GM21717 (cell line): ENCODE results near the gene ZFAND3.

Source experiments
- ATAC-seq: cut with Tn5 transposase; IDR thresholded peaks from one replicate; pipeline ENCODE4 v1.9.1; 2021; ENCODE audit warnings: mild to moderate bottlenecking, moderate library complexity; ENCODE audit not compliant: unreplicated experiment

The ZFAND3 gene

DNA sequence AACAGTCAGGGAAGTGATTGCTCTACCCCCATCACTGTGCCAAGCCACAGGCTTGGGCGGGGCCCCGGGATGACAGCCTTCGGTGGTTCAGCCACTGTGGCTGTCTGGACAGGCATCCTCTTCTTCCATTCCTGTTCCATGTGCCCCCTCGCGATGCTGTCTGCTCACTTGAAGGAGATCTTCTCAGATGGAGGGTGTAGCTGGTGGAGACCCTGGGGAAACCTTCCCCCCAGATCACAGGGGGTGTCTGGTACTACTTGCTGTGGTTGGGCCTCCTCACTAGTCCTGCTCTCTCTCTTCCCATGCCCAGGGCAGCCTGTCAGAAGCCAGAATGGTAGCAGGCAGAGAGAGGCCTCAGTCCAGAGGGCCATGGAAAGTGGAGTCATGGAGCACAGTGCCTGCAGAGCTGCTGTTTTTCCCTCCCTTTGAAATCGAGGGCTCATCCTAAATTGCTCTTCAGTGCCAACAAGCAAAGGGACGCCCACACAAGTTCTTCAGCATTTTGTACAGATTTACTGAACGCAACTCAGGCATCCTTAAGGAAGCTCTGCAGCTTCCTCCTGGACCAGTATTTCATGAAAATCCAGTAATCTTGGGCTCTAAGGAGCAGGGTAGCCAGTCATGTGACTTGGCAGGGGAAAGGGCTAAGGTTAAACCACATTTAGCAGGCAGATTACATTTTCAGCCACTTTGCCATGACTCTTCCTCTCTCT, 326.6 kb downstream of the ZFAND3 start:
- no peak for ATAC-seq

DNA sequence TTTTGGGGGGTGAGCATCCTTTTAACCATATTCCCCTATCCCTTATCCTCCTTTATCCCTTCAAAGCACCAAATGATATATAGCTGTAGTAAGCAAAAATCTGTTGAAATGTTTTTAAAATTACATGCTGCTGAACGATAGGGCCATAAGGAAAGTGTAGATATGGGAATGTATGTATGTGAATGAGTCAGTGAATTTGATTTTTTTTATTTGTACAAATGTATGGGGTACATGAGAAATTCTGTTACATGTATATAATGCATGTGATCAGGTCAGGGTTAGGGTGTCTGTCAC, 327.2 kb downstream of the ZFAND3 start:
- ATAC-seq, result no peak

DNA sequence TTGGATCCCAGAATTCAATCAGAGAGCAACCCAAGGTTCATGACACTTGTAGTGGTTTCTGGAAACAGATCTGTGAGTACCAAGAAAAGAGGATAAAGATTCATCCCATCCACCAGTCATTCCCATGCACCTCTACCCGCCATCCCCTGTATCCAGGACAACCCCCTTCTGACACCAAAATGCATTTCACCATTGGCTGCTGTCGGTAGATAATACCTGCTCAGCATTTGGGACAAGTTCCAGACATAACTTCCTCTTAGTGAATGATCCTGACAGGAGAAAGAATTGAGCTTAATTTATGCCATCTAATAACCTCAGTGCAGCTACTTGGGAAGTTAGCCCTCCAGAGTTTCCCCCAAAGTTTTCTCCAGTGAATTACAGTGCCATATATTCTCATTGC, 329.1 kb downstream of the ZFAND3 start:
- no peak for ATAC-seq

DNA sequence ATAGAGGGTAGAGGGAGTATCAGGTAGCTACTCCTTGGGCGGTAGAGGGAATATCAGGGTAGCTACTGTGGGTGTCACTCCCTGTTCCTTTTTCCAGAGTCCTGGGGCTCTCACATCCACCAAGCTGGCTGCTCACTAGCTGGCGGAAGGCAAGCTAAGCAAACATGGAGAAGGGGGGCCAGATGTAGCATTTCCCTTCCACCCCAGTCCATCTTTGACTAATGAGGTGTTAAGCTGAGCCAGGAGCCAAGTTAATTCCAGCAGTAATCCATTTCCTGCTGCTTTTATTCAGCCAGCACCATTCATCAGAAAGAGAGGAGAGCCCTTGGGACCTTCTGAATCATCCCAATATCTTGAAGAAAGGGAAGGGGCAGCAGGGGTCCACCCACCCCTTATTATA, 330.0 kb downstream of the ZFAND3 start:
- ATAC-seq, result no peak

DNA sequence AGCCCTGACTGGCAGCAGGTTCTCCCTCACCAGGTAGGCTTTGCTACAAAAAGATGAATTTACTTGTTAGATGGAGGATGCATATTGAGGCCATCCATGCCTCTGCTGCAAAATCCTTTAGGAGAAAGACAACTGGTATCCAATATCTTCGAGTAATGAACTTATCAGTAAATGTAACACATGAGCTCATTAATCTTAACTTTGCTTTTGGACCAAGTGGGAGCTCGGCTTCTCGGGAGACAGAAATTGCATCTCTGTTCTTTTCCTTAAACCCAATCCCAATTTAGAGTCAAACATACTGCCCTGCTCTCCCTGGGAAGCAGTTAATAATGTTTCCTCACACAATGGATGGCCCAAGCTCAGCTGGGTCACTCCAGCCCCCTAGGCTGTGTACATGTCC, 330.5 kb downstream of the ZFAND3 start:
- no peak for ATAC-seq

DNA sequence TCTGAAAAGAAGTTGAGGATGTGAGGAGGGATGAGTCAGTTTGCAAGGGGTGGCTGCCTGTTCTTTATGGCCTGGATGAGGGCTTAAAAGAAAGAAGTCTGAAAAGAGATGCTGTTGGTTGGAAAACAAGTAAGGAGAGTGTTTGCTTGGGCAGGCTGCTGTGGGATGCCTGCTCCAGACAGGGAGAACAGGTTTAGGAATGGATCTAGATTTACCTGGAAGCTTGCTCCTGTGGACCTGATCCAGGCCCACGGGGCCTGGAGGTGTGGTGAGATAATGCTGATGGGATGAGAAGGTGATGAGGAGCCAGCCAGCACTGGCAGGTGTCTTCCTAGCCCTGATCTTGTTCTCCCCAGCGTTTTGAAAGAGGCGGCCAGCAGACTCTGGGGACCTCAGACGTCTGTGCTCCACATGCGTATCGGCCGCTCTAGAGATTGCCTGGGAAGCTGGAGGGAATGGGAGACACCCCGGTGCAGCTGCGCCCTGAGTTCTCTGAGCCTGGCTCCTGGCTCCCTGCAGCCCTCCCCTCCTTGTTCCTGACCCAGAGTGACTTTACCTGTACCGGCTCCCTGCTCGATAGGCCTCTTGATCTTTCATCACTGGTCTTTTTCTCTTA, 331.3 kb downstream of the ZFAND3 start:
- no peak for ATAC-seq

DNA sequence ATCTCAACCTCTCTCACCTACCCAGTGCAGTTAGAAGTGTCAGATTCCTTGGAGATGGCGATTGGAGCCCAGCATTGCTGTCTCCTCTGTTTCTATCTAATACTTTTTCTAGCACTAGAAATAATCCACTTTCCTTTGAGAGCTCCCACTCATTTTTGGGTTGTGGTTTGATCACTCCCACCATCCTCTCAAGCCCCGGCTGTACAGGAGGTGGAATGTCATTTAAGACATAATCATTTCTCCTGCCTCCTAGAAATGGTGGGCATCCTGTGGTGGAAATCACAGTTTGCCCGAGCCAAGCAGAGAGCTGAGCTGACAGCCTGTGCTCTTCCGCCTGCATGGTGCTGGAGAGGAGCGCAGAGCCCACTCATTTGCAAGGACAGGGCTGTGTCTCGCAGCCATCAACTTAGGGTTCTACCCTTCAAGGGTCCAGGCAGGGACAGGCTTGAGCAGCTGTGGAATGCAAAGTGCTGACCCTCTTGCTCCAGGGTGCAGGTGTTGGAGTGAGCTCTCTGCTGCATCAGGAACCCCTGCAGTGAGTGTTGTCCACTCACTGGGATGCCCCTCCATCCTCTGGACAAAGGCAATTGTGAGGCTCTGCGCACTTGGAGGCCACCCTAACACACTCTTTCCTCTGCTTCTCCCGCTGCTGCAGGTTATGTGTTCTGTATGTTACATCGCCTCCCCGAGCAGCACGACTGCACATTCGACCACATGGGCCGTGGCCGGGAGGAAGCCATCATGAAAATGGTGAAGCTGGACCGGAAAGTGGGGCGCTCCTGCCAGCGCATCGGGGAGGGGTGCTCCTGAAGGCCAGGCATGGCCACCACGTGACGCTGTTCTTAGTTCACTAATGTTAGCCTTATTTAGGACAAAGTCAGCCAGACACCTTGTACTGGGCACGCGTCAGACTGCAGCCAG, 332.3 kb downstream of the ZFAND3 start:
- no peak for ATAC-seq

DNA sequence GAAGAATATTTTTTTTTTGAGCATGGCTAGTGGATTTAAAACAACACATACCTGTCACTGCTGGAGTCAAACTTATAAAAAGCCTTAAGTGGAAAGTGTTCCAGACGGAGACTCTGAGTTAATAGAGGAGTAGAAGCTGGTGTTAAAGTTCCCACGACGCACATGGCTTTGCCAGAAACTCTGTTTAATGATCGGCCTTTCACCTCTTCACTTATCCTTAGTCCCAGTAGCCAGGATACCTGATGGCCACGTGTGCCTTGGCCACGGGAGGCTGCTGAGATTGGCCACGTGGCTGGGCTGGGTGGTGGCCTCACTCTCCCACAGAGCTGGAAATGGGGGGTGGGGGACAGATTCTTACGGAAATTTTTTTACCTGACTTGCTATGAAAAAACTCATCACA, 333.1 kb downstream of the ZFAND3 start:
- no peak for ATAC-seq

DNA sequence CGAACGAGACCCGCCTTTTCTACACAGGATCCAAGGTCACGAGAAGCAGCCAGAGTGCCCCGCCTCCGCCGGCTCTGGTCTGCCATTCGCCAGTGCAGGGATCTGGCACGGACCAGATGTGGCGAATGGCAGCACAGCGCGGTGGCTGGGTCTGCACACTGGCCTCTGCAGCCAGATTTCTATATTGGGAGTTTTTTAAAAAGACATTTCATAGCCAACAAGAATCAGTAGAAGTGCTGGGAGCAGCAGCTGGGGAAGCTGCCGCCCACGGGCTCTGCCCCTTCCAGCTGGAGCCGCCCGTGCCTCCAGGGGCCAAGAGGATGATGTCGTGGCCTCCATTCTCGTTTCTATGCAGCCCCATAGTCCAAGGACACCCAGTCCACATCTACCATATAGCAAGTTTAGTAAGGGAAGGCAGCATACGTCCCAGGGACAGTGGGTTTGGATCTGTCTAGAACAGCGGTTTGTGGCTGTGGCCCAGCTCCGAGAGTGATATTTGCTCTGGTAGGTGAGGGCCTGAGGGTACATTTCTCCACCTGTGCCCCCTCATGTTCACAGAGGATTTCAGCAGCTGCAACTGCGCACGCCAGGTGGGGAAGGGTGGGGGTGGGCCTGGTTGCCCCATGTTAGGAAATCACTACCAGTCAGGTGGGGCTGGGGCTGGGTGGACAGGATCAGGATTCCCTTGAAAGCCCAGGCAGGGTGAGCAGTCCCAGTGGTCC, 333.7 kb downstream of the ZFAND3 start:
- no peak for ATAC-seq

DNA sequence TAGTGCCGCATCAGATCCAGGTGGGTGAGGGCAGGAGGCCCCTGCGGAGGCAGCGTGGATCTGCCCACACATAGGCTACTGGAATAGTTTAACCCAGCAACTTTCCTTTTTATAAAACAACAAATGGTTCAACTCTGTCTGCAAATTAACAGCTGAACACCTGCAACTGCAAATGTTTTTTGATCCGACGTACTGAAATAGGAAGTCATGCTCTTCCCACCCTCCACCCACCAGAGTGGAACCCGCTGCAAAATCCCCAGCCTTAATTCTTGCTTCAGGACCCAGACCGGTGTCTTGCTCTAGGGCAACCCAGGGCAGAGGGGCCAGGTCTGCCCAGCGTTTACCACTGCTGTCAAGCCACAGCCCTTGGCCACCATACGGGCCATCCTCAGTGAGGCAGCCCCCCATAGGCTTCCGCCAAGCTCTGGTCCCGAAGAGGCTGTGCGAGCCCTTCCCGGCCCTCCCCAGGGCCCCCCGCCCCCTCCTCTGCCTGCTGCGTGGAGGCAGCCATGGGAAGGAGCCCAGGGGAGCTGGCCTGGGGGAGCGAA, 334.3 kb downstream of the ZFAND3 start:
- no peak for ATAC-seq

DNA sequence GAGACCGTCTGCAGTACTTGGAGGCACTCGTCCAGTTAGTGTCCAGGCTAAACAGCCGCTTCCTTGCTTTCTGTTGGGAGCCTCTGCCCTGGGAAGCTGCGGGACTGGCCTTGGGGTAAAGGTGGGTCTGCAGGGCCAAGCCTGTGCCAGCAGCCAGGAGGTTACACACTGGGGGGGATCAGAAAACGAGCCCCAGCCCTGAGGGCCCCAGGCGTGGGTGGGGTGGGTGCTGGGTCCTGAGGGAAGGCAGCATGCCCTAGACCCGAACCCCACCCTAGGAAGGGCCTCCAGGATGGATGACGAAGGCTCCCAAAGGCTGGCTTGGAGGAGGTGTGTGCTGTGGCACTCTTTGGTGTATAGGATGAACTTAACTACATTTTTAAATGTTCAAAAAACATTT, 335.2 kb downstream of the ZFAND3 start:
- no peak for ATAC-seq

DNA sequence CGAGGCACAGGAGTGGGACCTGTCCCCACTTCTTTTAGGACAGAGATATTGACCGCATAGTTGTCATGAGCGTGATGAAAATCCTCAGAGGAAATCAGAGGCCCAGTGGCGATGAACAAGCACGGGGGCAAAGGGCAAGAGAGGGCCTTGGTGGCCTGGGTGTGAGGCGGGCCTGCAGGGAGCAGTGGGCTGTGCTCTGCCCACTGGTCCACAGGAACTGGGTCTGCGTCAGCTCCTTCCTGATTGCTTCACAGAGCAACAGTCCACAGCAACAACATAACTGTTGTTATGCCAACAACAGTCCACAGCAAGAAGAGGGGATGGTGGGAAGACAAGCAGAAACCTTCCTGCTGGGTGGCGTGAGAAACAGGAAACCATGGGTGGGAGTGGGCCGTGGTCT, 335.6 kb downstream of the ZFAND3 start:
- no peak for ATAC-seq

DNA sequence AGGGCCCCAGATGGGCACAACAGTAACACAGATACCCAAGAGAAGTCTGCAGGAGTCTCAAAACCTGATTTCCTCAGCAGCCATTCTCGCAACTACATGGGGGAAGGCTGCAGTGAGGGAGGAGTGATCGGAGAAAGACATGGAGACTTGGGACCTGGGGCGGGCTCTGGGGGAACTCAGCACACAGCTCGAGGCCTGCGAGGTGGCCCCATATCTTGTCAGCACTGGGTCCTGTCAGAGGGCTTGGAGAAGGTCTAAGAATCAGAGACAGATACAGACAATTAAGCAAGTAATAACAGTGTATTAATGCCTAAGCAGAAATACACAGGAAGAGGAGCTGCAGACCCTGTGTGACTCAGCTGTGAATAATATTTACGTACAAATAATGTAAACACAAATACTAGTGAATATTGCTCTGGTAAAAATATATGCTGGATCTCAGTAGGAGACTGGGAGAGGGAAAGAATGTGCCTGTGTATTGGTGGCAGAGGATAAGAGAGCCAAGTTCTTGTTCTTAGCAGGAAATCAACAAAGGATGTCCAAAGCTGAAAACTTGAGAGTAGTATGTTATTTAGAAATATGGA, 336.2 kb downstream of the ZFAND3 start:
- ATAC-seq, result no peak

DNA sequence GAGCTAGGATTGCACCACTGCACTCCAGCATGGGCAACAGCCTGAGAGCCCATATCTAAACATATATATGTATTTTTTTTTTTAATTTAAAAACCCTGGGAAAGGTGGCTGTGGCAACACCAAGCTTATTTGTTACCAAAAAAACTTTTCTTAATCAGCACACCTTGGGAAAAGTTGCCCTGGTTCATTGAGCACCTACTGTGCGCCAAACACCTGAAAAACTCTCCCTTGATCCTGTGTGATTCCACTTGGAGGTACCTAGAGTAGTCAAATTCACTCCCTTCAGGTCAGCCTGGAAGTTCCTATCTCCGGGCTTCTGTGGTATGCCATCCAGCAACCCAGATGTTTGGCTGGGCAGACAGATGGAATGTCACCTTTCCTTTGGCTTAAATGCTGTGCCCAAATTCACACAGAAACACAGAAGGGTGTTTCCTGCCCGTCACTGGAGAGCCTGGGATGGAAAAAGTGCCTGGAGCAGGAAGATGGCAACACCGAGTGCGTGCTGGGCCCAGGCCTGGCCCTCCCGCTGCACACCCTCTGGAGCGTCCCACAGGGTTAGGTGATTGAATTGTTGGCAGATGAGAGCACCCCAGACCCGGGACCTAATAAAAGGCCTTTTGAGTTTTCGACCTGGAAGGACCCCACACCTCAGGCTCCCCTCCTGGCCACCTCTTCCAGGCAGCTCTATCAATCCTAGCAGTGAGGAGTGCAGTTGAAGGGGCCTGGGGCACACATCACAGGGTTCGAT, 337.5 kb downstream of the ZFAND3 start:
- ATAC-seq, result no peak

DNA sequence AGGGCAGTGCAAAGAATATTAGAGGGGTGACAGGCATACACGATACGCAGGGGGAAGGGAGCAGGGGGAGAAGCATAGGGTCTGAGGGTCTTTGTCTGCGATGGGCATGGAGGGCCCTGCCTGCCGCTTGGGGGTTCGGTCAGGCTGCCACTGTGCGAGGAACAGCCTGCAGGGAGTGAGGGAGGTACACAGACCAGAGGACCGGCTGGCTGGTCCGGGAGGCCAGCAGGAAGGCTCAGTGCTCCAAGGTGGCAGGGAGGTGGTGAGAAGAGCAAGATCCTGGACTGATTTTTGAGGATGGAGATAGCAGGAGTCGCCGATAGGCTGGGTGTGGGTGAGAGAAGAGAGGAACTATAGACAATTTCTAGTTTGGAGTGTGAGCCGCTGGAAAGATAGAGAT, 338.4 kb downstream of the ZFAND3 start:
- no peak for ATAC-seq

DNA sequence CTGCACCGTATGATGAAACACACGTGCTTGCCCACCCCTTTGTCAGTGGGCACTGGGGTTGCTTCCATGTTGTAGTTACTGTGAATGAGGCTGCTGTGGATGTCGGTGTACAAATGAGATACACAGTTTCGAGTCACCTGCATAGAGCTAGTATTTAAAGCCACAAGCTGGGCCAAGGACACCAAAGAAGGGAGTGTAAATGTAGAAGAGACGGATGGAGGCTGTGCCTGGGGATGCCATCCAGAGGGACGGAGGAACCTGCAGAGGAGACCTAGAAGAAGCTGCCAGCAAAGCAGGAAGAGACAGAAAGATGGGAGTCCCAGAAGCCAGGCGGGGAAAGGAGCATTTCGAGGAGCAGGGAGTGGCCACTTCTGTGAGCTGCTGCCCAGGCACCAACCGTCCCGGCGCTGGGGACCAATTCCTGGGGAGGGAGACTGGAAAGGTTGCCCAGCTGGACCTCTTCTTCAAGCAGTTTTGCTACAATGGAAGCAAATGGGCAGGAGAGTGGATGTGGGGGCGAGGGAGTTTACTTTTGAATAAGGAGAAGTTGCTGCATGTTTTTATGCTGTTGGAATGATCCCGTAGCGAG, 339.3 kb downstream of the ZFAND3 start:
- ATAC-seq, result no peak

DNA sequence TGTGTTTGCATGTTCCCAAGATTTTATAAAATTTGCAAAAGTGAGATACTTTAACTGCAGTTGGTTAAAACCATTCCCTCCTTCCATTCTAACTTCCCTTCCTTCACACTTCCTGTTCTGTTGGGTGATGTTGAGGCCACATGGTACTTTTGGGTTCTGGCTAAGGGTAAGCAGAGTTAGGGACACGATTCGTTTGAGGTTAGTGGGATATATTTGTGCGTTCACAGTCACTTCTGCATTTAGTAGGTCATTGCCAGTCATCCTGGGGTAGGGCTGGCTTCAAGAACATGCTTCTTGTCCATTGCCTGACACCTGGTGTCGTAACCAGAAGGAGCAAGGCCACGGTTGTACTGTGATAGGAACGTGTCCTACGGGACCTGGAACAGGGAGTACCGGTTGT, 340.1 kb downstream of the ZFAND3 start:
- ATAC-seq, result no peak

DNA sequence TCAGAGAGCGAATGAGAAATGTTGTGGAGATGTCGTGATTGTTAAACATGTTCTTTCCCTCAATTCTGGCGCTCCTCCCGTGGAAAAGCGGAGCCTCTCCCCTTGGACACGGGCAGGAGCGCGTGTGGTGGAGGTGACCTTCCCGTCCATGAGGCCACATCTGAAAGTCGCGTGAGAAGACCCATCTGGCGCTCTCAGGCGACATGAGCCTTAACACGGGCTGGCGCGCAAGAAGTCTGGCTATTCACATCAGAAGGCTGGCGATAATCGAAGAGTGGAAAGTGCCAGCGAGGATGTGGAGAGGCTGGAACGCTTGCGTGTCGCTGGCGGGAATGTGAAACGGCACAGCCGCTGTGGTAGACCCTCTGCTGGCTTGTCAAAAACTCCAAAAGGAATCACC, 341.3 kb downstream of the ZFAND3 start:
- no peak for ATAC-seq

DNA sequence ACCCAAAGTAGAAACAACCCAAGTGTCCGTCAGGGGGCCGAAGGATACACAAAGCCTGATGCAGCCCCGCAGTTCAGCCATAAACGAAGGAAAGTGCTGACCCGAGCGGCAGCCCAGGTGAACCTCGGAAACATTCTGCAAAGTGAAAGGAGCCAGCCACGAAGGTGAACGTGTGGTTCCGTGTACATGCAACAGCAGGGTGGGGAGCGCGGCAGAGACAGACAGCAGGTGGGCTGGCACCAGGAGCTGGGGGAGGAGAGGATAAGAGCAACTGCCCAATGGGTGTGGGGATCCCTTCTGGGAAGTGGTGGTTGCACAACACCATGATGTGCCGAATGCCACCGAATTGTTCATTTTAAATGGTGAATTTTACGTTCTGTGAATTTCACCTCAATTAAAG, 341.8 kb downstream of the ZFAND3 start:
- no peak for ATAC-seq
